ENCODE data around the gene ABCE1.

Gene ABCE1

DNA sequence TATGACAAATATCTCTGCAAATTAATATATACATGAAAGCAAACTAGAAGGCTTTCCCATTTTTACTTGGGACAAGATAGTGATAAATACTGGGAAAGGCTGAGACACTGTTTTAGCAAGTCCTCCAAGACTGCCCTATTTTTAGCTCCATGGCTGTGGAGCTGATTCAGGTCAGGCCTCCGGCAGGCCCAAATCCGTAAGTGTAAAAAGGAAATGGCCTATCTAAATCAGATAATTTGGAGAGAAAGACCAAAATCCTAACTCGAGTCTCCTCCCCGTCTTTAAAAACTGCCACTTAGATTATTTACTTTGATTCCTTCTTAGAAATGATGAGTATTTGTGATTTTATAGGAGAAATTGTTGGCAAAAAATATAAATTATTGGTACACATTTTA is 79.4 kb downstream of the ABCE1 start:
- DNase-seq (ENCODE audit: low read depth): no peak

DNA sequence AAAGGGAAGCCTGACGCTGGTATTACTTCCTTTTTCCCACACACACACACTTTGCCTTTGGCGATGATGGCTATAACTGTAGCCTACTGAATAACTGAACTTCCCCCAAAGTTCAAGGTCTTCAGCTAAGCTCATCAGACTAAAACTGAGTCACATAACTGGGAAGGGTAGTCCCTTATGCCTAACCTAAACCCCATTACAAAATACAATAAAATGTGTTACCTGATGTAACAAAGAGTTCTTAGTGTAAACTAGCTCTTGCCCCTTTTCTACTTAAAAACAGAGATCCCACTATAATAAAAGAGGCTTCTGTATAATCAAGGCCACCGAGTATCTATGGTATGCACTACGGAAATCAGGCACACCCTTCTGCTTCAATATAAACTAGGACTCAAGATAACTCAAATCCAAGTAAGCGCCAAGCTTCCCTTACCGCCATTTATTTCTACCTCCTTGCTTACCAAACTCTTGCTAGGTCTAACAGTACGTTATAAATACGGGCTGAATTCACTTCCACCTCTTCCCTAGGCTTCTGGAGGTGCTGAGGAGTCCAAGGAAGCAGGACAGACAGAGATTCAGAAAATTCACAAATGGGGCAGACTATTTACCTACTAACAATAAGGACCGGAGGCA is 79.9 kb downstream of the ABCE1 start:
- no peak for DNase-seq (ENCODE audit: low read depth)

DNA sequence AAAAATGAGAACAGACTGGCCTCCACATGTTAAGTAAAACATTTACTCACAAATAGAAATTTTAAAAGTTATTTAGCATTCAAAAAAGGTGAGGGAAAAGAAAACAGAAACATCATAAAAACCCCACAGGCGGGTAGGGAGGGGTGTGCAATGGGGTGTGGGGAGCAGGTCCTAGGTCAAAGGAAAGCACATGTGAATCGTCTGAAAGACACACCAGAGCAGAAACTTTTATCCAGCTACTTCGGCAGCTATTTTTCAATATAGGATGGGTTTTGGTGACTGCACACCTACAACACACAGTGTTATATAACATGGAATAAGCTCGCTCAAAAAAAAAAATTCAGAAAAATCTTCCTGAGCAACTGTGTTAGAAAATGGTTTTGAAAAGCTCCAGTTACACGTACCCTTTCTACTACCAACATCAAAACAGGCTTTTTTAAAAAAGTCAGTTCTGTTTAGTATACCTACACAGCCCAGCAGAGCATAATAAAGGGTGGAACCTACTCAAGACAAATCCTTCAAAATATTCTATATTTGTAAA is 80.7 kb downstream of the ABCE1 start:
- no peak for DNase-seq (ENCODE audit: low read depth)

Measured in stimulated activated CD8-positive, alpha-beta memory T cell treated with anti-CD3 and anti-CD28 coated beads, Interleukin-7, amount 100 ng/mL, for 24 hours (primary cell).